GM18909 (cell line): ENCODE results near the gene RIOK1.

Source experiments
- ATAC-seq: cut with Tn5 transposase; IDR thresholded peaks from one replicate; pipeline ENCODE4 v1.9.1; 2021; ENCODE audit warnings: mild to moderate bottlenecking; ENCODE audit not compliant: unreplicated experiment, poor library complexity

RIOK1 gene

DNA sequence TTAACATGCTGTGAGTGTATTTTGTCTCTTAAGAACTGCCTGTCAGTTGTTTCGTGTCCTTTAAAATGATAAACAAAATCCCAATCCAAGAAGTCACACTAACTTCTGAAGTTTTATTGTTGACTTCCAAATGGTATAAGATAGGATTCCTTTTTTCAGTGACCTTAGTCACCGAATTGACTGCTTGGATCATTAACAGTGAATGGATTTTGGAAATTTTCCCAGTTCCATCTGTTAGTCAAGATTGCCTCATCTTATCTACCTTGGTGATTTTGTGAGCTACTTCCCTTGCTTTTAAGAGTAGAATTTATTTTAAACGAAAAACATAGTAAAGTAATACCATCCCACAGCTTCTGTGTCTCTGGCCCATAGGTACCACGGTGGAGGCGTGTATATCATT lies 14.9 kb downstream of the RIOK1 start:
- no peak for ATAC-seq

DNA sequence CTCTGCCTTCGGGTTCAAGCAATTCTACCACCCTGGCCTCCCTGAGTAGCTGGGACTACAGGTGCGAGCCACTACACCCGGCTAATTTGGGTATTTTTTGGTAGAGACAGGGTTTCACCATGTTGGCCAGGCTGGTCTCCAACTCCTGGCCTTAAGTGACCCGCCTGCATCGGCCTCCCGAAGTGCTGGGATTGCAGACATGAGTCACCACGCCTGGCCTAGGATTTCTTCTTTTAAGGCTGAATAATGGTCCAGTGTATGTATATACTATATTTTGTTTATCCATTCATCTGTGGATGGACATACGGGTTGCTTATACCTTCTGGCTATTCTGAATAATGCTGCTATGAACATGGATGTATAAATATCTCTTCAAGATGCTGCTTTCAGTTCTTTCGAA lies 17.1 kb downstream of the RIOK1 start:
- ATAC-seq = no peak

DNA sequence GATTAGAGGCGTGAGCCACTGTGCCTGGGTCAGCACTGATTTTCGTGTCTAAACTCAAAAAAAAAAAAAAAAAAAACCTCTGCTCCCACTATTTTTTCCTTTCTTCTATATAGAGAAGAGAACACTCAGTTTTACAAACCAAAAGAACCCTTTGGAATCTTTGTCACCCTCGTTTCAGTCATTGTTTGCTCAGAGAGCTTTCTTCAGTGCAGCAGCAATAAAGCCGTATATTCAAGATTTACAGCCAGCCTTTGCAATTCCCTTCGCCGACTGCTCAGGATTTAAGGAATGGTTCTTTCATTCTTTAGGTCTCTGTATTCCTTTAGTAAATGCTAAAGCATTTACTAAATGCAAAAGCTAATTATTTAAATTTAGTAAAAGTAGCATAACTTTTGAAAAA lies 20.1 kb downstream of the RIOK1 start:
- no peak for ATAC-seq

DNA sequence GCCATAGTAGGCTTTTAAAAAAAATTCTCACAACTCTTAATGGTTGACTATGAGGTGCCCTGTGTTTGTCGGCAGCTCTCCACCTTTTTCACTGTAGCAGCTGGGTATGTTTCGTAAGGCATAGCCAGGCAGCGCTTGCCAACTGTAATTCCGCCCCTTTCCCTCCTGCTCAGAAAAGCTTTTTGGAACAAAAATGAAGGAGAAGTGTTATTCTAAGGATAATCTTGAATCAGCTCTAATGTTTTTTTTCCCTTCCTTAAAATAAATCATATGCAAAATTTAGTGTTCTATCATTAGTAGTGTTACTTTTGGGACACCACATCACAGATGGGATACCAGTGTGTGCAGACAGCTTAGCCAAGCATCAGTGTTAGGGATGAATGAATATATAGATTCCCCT lies 21.2 kb downstream of the RIOK1 start:
- ATAC-seq = no peak

DNA sequence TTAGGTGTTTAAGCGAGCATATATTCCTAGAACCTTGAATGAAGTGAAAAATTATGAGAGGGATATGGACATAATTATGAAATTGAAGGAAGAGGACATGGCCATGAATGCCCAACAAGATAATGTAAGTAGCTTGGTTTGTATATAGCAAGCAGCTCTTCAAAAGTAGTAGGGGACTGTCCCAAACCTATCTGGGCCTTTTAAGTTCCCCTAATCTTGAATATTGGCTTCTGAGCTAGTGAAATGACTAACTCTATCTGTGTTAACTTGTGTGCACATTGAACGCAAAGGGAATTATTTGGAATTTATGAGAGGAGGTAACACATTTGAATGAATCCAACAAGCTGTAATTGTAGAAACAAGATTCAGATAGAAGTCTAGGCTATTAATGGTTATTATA lies 21.7 kb downstream of the RIOK1 start:
- no peak for ATAC-seq

DNA sequence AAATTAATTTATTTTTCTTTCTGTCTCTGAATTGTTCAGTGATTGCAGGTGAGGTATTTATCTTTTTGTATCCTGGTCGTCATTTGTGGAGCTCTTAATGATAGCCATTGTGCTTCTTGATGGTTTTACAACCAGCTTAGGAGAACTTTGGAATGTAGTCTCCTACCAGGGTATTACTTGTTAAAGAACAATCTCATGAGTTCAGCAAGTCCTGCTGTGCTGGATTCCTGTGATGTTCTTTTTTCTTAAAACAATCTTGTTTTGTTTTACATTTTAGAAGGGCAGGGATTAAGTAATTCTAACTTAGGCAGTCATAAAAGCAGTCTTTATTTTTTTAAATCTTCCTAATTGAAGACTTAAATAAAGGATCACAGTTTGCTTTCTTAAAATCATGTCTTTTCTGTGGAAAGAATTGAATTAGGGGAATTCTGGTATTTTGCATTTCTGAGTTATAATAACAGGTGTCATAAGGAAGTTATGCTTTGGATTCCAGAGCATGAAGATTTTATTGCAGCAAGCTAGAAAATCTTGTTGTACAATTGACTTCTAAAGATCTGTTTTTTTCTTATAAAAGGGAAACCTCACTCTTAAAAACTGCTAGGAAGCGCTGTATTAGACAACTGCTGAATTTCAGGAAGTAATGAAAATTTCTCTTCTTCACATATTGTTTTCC lies 23.7 kb downstream of the RIOK1 start:
- ATAC-seq = no peak

DNA sequence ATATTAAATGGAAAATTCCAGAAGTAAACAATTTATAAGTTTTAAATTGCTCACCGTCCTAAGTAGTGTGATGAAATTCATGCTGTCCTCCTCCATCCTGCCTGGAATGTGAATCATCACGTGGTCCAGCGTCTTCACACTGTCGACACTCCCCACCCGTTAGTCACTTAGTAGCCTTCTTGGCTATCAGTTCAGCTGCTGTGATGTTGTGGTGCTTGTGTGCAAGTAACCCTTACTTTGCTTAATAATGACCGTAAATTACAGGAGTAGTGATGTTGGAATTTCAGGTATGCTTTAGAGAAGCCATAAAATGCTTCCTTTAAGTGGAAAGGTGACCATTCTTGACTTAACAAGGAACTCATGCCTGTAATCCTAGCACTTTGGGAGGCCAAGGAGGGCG lies 25.2 kb downstream of the RIOK1 start:
- ATAC-seq = no peak

DNA sequence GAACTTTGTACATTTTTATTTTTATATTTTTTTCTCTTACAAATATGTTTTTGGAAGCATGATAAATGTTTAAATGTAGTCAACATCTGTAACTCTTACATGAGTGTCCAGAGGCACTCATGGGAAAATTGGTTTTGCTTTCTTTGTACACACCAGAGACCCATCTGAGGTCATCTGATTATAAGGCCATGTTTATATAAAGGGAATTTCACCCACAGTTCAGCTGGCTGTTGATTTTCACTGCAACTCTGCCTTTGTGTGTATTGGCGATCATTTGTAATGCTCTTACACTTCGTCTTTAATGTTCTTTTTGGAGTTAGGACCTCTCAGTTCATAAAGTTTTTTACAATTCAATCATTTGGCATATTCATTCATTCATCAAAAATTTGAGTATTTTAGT lies 28.1 kb downstream of the RIOK1 start:
- no peak for ATAC-seq

DNA sequence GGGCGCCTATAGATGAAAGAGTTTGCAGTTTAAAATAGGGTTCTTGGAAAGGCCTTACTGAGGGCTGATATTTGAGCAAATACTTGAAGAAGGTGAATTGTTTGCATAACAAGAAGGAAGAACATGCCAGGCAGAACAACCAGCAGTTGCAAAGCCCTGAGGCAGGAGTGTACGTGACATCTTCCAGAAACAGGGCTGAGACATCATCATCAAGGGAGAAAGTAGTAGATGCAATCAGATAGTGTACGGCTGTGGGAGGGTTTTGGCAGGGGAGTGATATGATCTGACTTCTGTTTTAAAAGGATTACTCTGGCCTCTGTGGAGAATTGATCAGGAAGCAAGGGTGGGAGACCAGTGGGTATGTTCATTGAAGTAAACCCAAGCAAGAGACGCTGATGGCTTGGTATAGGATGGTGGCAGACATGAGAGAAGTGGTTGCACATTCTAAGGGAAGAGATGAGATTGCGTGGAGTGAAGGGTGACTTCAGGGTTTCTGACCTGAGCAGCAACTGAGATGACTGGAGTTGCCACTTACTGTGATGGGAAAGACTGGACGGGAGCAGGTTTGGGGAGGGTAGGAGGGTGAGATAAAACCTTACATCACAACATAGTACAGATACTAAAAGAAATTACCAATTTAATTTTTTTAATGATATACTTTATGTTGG lies 28.8 kb downstream of the RIOK1 start:
- ATAC-seq = no peak

DNA sequence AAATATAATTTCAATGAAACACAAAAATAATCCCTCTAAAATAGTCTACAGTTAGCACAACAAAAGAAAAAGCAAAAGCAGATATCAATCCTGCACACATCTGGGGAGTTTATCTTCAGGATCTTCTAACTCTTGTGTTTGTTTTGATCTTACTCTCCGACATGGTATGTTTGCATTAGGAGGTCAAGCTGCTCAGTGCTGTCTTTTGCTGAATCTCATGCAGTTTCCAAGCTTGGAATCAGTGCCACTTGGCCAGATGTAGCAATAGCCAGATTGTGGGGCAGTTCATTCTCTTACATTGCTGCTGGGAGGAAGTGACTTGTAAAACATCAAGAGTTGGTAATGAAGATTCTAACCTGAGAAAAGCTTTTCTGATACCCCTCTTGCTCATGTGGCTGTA lies 29.5 kb downstream of the RIOK1 start:
- no peak for ATAC-seq

DNA sequence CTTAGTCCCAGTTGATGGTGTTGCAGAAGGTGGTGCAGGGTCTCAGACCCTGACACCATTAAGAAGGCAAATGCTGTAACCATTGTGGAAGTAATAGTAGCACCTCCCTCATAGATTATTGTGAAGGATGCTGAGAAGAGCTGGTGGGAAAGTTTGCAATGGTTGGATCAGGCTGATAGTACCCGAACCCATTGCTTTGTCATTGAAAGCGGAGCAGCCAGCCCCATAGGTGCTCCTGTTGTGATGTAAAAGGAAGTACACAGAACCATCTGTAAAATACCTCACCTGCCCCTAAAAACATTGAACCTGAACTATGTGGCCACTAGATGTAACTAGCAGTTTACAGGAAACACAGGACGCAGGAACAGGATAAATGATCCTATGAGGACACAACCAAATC lies 31.5 kb downstream of the RIOK1 start:
- no peak for ATAC-seq

DNA sequence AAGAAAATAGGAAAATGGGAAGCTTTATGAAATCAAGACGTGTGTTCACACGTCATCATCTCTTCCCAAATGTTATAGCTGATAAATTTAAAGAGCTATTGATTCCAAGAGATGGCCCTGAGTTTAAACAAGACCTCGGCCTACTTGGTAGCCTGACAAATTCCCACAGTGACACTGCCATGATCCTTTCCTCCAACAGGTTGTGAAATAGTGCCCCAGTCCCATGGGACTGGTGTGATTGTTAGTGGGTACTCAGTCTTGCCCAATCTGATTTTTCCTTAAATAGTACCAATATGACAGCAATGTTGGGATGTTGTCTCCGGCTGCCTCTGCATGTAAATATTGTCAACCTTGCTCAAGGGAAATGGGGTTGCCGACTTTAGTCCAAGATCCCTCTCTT lies 34.5 kb downstream of the RIOK1 start:
- no peak for ATAC-seq

DNA sequence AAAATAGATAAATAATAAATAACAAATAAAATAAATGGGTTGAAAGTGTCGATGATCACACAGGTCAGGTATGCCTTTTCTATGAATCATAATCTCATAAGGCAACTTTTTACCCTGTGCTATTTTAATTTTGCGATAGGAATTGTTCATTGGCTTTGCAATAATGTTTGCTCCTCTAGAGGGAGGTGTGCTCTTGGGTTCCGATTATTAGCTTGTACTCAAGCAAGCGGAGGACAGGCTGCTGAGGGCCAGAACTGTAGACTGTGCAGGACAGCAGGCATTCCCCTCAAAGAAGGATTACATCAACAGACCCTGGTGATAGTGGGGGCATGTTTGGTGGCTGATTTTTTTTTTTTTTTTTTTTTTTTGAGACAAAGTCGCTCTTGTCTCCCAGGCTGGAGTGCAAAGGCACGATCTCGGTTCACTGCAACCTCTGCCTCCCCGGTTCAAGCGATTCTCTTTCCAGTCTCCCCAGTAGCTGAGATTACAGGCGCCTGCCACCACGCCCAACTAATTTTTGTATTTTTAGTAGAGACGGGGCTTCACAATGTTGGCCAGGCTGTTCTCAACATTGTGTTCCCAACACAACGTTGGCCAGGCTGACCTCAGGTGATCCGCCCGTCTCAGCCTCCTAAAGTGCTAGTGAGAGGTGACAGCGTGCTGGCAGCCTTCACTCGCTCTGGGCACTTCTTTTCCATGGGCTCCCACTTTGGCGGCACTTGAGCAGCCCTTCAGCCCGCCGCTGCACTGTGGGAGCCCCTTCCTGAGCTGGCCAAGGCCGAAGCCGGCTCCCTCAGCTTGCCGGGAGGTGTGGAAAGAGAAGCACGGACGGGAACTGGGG lies 35.6 kb downstream of the RIOK1 start:
- no peak for ATAC-seq

DNA sequence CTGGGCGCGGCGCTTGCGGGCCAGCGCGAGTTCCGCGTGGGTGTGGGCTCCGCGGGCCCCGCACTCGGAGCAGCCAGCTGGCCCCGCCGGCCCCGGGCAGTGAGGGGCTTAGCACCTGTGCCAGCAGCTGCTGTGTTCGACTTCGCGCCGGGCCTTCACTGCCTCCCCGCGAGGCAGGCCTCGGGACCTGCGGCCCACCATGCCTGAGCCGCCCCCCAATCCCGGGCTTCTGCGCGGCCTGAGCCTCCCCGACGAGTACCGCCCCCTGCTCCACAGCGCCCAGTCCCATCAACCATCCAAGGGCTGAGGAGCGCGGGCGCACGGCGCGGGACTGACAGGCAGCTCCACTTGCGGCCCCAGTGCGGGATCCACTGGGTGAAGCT lies 36.2 kb downstream of the RIOK1 start:
- no peak for ATAC-seq

DNA sequence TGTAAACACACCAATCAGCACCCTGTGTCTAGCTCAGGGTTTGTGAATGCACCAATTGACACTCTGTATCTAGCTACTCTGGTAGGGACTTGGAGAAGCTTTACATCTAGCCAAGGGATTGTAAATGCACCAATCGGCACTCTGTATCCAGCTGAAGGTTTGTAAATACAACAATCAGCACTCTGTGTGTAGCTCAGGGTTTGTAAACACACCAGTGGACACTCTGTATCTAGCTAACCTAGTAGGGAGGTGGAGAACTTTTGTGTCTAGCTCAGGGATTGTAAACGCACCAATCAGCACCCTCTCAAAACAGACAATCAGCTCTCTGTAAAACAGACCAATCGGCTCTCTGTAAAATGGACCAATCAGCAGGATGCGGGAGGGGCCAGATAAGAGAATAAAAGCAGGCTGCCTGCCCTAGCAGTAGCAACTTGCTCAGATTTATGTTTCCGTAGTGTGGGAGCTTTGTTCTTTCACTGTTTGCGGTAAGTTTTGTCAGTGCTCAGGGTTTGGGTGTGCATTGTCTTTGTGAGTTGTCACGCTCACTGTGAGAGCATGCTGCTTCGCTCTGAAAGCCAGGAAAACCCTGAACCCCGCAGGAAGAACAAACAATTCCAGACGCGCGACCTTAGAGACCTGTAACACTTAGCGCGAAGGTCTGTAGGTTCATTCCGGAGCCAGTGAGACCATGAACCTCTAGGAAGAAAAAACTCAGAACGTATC lies 37.0 kb downstream of the RIOK1 start:
- no peak for ATAC-seq

DNA sequence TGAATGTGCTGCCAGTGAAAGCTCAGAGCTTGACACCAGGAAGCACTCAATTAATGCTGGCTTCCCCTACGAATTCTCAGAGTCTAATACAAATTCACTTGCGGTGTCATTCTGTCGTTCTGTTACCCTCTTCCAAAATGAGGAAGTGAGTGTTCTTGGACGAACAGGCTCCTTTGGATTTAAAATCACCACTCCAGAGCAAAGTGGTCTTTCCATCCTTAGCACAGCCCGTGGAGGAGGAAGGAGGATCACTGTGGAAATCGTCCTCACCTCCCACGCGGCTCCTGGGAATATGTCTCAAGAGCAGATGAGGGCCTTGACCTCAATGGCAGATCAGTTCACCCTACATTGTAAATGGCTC lies 41.7 kb downstream of the RIOK1 start:
- ATAC-seq = no peak

DNA sequence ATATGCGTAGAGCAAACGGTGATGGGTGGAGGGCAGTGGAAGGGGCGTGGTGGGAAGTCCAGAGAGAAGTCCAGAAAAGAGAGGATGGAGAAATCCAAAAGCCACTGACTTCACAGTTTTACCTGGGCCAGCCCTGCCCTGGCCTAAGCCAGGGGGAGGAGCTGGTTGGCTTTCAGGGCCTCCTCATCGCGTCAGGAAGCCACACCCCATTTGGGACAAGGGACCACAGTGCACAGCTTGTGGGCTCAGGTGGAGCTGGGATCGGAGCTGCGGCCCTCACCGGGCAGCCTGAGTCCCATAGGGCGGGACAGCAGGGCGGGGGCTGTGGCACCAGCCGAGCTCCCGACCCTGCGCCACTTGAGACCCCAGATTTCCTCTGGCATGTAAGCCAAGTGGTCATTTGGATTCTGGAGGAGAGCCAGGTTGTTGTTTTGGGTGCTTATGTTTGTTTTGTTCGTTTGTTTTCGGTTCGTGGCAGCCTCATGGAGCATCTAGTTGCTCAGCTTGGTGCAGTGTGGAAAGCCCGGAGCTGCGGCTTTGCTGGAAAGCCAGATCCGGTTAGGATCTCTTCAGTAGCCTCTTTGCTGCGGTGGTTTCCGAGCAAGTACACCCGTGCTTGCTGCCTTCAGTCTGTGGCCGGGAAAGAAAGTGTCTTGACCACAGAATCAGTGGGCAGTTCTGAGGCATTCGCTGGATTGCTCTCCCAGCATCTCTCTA lies 42.2 kb downstream of the RIOK1 start:
- no peak for ATAC-seq

DNA sequence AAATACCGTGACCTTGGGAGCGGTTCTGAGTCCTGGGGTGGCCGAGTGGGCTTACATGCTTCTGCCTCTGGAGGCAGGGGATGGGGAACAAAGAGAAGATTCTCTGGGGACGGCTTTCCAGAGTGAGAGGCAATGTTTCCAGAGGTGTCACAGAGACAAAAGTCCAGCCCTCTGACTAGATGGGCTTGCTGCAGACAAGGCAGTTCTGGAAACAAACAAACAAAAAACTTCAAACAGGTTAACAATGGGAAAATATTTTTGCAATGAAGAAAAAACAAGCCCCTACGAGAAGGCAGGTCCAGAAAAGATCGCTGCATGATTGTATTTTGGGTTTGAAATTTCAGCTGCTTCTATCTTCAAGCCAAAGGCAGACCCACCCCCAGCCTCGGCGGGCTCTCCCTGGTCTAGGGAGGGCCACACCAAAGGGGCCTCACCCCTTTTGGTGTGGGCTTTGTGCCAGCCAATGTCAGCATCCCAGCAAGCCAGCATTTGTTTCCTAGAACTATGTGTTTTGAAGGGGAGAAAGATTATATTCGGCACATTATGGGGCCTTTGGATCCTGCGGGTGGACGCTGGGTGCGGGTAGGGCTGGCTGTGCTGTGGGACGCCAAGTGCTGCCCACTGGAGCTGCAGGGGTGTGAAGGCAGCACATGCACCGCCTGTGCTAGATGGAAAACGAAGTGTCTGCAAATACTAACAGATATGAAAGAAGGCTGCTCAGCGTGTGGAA lies 42.9 kb downstream of the RIOK1 start:
- no peak for ATAC-seq

DNA sequence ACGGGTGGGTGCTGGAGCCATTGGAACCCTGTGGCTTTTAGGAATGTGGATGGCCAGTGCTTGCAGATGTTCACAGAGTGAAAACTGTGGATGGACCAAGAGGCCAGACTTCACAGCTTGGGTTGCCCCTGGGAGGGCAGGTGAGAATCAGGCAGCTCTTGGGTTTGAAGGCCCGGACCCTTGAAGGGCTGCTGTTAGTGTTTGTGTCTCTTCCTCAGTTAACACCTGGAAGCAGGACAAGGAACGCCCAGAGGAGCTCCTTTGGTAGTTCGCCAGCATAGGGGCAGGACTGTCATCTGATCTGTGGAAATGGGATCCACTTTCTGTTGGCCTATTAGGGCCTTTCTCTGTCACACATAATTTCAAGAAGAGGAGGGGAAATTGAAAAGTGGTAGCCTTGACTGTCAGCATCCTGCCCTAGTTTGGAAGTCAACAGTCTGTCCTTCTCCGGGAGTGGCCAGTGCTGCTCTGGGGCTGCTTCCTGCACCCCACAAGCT lies 43.6 kb downstream of the RIOK1 start:
- no peak for ATAC-seq

DNA sequence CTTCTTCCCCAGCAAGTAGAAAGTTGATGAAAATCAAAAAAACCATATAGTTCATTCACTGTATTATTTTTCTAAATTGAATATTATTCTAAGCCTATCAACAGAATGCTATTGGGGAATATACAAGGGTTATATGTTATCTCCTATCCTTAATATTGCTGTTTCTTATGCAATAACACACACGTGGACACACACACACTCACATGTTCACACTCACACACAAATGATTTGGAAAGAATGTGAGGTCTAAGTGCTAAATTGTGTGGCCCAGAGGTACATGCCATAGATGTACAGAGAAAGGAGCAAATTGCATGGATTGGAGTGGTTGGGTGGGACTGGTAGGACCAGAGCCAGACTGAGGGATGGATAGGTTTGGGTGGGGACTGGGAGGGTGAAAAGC lies 45.1 kb downstream of the RIOK1 start:
- no peak for ATAC-seq
